Thyroid gland (tissue), 4 donors: ENCODE data around the gene TRIM6. TPM values are rescaled to one million over a fixed set of nuclear protein-coding genes. Genes with fewer than 3 reads are reported as not detected.
"Not testable (repeated sequence)": the region's sequence is repeated elsewhere in the genome, so short reads cannot be mapped to it uniquely, and the experiment has no call there.

Experiments
- DNase-seq, 2 donors: peaks; one replicate each; pipeline ENCODE4 v3.0.0-alpha.2; 2019
- H3K27ac ChIP-seq, 3 donors: fragments of 200-600 bp; sonication (generic); 1 replicate in 2 of 3; 2 replicates in 1 of 3; pipeline ENCODE4 v1.5.1; 2016 to 2019; ENCODE audit warnings: mild to moderate bottlenecking in 1 of 3, moderate library complexity in 1 of 3
- H3K27me3 ChIP-seq: fragments of 200-600 bp; sonication (generic); one replicate; pipeline ENCODE4 v1.5.1; 2019
- H3K36me3 ChIP-seq, 2 donors: fragments of 200-600 bp; sonication (generic); one replicate each; pipeline ENCODE4 v1.5.1; 2016 to 2019
- H3K4me1 ChIP-seq, 2 donors: fragments of 200-600 bp; sonication (generic); one replicate each; pipeline ENCODE4 v1.5.1; 2017 to 2019
- H3K4me3 ChIP-seq, 3 donors: fragments of 200-600 bp; sonication (generic); replicated peaks in 1 of 3; 1 replicate in 2 of 3; 2 replicates in 1 of 3; pipeline ENCODE4 v1.5.1; 2016; ENCODE audit warnings: mild to moderate bottlenecking in 1 of 3
- H3K9me3 ChIP-seq: fragments of 200-600 bp; sonication (generic); one replicate; pipeline ENCODE4 v1.5.1; 2017
- POLR2A ChIP-seq, 2 donors: fragments of 450-650 bp; IDR thresholded peaks; one replicate each; pipeline ENCODE4 v1.6.1; 2017; ENCODE audit warnings: antibody characterized with exemption in 2 of 2, mild to moderate bottlenecking in 2 of 2, moderate library complexity in 1 of 2
- WGBS, 2 donors: methylation state at CpG; one replicate each; pipeline ENCODE4 v1.1.5; 2017; 5-methylcytosine and 5-hydroxymethylcytosine counted together
- intact Hi-C: fragments of 100-400 bp; cut with DNase I; formaldehyde crosslinking; loops from one replicate; pipeline ENCODE4 v1.15.1; 2023
- total RNA-seq, 4 donors: library from RNA; depleted of rRNA; stranded (reverse); fragments of >200 nt; gene quantifications; one replicate each; pipeline ENCODE4 v1.2.3, GENCODE V29; 2016
- TF ChIP-seq, protein P1 (sequence below), 6 experiments: fragments of 200-600 bp in 3 of 6; fragments of 450-650 bp in 3 of 6; sonication (generic) in 3 of 6; IDR thresholded peaks; one replicate each; pipeline ENCODE4 v1.5.1; 2016 to 2019; ENCODE audit warnings: antibody characterized with exemption in 6 of 6, mild to moderate bottlenecking in 2 of 6, inconsistent platforms in 1 of 6, moderate library complexity in 1 of 6

Gene TRIM6
- total RNA-seq, 4 donors from 2014 or later = 7.1 to 9.6 (median 9.2) TPM

DNA sequence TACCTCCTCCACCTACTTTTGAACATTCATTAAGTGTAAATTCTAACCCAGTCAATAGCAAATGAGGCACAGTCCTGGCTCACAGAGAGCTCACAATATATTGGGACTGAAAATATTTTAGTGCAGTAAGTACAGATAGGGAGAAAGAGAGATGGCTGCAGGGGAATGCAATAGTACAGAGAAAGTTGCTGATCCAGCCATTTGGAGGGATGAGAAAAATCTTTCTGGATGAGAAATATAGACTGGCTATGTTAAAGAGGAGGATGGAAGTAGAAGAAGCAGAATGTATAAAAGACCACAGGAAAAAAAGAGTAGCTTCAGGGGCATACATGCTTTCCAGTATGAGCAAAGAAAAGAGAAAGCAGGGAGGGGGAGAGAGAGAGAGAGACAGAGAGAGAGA, 19.3 kb upstream of the TRIM6 start:
- Histone ChIP-seq H3K4me3 (no peak overlapping the region), H3K27ac (no peak overlapping the region), H3K9me3 (no peaks in the 10 kb centered on the region), H3K36me3 (no peaks in the 10 kb centered on the region), H3K4me1 (no peaks in the 10 kb centered on the region), H3K27me3 (no peaks in the 10 kb centered on the region)
- no peak for TF ChIP-seq POLR2A (IDR thresholded peaks at IDR 0.05)
- TF ChIP-seq, protein P1, sequence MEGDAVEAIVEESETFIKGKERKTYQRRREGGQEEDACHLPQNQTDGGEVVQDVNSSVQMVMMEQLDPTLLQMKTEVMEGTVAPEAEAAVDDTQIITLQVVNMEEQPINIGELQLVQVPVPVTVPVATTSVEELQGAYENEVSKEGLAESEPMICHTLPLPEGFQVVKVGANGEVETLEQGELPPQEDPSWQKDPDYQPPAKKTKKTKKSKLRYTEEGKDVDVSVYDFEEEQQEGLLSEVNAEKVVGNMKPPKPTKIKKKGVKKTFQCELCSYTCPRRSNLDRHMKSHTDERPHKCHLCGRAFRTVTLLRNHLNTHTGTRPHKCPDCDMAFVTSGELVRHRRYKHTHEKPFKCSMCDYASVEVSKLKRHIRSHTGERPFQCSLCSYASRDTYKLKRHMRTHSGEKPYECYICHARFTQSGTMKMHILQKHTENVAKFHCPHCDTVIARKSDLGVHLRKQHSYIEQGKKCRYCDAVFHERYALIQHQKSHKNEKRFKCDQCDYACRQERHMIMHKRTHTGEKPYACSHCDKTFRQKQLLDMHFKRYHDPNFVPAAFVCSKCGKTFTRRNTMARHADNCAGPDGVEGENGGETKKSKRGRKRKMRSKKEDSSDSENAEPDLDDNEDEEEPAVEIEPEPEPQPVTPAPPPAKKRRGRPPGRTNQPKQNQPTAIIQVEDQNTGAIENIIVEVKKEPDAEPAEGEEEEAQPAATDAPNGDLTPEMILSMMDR (IDR thresholded peaks at IDR 0.05) = no peak
- DNase-seq = no peak
- intact Hi-C loops = no loop called here

DNA sequence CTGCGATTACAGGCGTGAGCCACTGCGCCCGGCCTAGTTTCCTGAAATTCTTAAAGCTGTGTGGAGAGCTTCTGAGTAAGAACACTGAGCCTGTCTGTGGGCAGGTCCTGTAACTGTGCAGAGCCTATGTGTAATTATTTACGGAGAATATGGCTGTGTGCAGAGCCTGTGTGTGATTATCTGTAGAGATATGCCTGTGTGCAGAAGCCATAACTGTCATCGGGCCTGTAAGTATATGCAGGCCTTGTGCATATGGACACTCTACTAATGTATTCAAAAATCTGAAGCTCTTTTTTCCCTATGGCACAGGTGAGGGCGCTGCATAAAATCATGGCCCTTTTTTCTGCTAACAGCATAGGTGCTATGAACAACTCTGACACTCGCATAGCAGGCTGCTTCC, 15.9 kb upstream of the TRIM6 start, which contains the start of gene OR52B6:
OR52B6 (plus strand) TSS at position 301 of the 400 bp plus-strand sequence; CDS start at position 301, 0 bp downstream.
- H3K9me3 ChIP-seq = no peaks in the 10 kb centered on the region
- intact Hi-C loops = no loop called here
- WGBS, 2 donors = 95 to 98% methylated on average over 8 of the region's 8 CpGs
- no peak within 1 kb of the TSS for H3K4me3 ChIP-seq
- no peaks in the 10 kb centered on the region for H3K27me3 ChIP-seq
- H3K27ac ChIP-seq = no peak within 1 kb of the TSS
- TF ChIP-seq, protein P1 (IDR thresholded peaks at IDR 0.05) = no peak
- TF ChIP-seq POLR2A (IDR thresholded peaks at IDR 0.05) = no peak
- no peaks in the 10 kb centered on the region for H3K4me1 ChIP-seq
- H3K36me3 ChIP-seq = no peaks in the 10 kb centered on the region
- no peak for DNase-seq

DNA sequence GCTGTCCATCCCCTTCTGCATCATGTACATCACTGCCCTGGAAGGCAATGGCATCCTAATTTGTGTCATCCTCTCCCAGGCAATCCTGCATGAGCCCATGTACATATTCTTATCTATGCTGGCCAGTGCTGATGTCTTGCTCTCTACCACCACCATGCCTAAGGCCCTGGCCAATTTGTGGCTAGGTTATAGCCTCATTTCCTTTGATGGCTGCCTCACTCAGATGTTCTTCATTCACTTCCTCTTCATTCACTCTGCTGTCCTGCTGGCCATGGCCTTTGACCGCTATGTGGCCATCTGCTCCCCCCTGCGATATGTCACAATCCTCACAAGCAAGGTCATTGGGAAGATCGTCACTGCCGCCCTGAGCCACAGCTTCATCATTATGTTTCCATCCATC, 15.4 kb upstream of the TRIM6 start:
- intact Hi-C loops = no loop called here
- Histone ChIP-seq H3K27me3 (no peaks in the 10 kb centered on the region), H3K4me3 (no peak overlapping the region), H3K36me3 (no peaks in the 10 kb centered on the region), H3K9me3 (no peaks in the 10 kb centered on the region), H3K27ac (no peak overlapping the region), H3K4me1 (no peaks in the 10 kb centered on the region)
- 83 to 88% methylated on average over 4 of the region's 4 CpGs for WGBS, 2 donors
- DNase-seq = no peak
- TF ChIP-seq, protein P1 (IDR thresholded peaks at IDR 0.05) = no peak
- no peak for TF ChIP-seq POLR2A (IDR thresholded peaks at IDR 0.05)

DNA sequence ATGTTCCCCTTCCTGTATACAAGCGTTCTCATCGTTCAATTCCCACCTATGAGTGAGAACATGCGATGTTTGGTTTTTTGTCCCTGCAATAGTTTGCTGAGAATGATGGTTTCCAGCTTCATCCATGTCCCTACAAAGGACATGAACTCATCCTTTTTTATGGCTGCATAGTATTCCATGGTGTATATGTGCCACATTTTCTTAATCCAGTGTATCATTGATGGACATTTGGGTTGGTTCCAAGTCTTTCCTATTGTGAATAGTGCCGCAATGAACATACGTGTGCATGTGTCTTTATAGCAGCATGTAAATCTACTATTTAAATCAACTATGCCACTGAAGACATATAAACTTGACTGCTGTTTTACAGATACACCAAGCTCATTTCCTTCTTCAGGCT, 12.0 kb upstream of the TRIM6 start:
- H3K36me3 ChIP-seq, H3K4me3 ChIP-seq, H3K4me1 ChIP-seq, intact Hi-C loops, H3K27ac ChIP-seq, H3K9me3 ChIP-seq, DNase-seq, H3K27me3 ChIP-seq: not testable (repeated sequence)
- 86 to 90% methylated on average over 5 of the region's 5 CpGs for WGBS, 2 donors

DNA sequence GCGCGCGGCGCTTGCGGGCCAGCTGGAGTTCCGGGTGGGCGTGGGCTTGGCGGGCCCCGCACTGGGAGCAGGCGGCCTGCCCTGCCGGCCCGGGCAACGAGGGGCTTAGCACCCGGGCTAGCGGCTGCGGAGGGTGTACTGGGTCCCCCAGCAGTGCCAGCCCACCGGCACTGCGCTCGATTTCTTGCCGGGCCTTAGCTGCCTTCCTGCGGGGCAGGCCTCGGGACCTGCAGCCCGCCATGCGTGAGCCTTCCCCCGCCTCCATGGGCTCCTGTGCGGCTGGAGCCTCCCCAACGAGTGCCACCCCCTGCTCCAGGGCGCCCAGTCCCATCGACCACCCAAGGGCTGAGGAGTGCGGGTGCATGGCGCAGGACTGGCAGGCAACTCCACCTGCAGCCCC, 6.5 kb upstream of the TRIM6 start:
- DNase-seq, H3K36me3 ChIP-seq, H3K4me3 ChIP-seq, H3K4me1 ChIP-seq, H3K27me3 ChIP-seq, H3K27ac ChIP-seq, H3K9me3 ChIP-seq: not testable (repeated sequence)
- intact Hi-C loops = loop anchor here (10.0 kb wide), 1 partner anchor 75 kb away; no protein-coding TSS in a partner anchor
- 93 to 99% methylated on average over 14 to 20 of the region's 31 CpGs for WGBS, 2 donors

DNA sequence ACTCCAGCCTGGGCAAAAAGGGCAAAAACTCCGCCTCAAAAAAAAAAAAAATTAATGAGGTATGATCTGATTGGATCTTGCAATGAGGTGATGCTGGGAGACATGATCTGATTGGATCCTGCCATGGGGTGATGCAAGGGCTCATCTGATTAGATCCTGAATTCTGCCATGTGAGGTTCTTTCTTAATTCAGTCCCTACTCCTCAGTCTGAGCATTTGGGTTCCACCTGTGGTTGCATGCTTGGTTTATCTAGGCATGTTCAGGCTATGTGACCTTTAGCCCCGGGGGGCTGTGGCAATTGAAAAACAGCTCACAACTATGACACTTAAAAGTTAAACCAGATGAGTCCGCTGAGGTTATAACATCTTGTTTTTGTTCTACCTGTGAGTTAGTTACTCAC, 4.8 kb upstream of the TRIM6 start:
- H3K4me3 ChIP-seq = no peak overlapping the region
- no peaks in the 10 kb centered on the region for H3K27me3 ChIP-seq
- peaks cover 4 to 5% of the 10 kb centered on the region in 2 donors for H3K4me1 ChIP-seq
- H3K36me3 ChIP-seq = no peaks in the 10 kb centered on the region
- intact Hi-C loops = loop anchor here (10.0 kb wide), 1 partner anchor 73 kb away; no protein-coding TSS in a partner anchor
- no peaks in the 10 kb centered on the region for H3K9me3 ChIP-seq
- TF ChIP-seq POLR2A (IDR thresholded peaks at IDR 0.05) = no peak
- TF ChIP-seq, protein P1 (IDR thresholded peaks at IDR 0.05) = no peak
- H3K27ac ChIP-seq = no peak overlapping the region
- 53 to 61% methylated on average over 3 of the region's 3 CpGs for WGBS, 2 donors
- DNase-seq = no peak
